Pulmonary artery endothelial cell (primary cell): ENCODE data around the gene CLCN3. TPM values are rescaled to one million over a fixed set of nuclear protein-coding genes. Genes with fewer than 3 reads are reported as not detected.
A peak's percentile ranks its signal among the peaks of the same experiment; 100 is the strongest.
"Not testable (repeated sequence)": the region's sequence is repeated elsewhere in the genome, so short reads cannot be mapped to it uniquely, and the experiment has no call there.

ENCODE experiments used
- DNase-seq: peaks from one replicate; pipeline ENCODE4 v3.0.0-alpha.2; 2011; ENCODE audit warnings: low read depth, low spot score
- total RNA-seq: library from RNA; depleted of rRNA; stranded (reverse); fragments of >200 nt; gene quantifications from 2 replicates; pipeline ENCODE4 v1.2.3, GENCODE V29; 2014

Gene CLCN3
- total RNA-seq, 1 donor from 2014 or later: 43.5 TPM

DNA sequence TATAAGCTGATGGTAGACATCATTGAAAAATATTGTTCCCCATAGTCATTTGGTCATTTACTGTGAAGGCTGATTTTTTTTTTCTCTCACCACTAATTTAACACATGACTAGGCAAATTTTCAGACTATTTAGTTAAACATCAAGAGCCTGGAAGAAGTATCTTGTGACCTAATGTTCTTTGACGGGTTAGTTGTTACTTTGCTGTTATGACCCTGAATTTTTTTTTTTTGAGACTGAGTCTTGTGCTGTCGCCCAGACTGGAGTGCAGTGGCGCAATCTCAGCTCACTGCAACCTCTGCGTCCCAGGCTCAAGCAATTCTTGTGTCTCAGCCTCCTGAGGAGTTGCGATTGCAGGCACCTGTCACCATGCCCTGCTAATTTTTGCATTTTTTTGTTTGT, 70.4 kb downstream of the CLCN3 start:
- no peak for DNase-seq

DNA sequence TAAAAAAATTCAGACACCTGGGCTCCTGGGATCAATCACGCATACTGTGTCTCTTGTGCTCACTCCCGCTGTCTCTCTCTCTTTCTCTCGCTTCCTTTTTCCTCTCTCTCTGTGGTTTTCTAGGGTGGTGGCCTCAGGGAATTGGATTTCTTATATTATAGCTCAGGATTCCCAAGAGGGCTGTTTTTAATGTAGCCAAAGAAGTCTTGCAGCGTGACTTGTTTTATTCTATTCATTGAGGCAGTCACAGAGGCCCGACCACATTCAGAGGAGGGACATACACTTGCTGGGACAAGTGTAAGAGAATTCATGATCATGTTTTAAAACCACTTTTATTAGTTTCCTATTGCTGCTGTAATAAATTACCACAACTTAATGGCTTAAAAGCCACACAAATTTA, 78.0 kb downstream of the CLCN3 start:
- DNase-seq: no peak

DNA sequence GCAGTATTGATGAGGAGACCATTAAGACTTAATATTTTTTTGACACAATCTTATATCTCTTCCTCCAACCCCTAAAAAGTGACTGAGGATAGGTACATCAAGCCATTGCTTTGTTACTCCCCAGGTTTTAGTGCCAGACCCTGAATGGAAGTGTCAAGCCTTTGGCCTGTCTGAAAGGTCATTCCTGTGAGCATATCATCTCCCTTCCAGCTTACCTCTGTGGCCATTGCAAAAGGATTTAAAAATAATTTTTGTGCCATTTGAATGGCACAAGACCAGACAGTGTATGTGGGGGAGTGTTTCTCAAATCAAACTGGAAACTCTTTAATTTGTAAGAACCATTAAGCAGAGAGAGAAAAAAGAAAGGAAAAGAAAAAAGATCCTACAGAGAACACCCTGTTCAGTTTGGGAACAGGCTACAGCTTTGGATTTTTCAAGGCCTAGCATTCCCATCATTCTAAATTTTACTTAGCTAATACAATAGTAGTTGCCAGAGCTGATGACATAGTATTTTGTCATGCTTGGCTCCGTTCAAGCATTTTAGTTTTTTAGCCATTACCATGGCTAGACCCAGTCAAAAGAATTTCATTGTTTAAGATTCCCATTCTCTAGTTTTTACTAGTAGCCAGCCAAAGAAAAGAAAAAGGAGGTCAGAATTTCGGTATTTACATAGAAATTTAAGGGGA, 87.7 kb downstream of the CLCN3 start:
- no peak for DNase-seq

DNA sequence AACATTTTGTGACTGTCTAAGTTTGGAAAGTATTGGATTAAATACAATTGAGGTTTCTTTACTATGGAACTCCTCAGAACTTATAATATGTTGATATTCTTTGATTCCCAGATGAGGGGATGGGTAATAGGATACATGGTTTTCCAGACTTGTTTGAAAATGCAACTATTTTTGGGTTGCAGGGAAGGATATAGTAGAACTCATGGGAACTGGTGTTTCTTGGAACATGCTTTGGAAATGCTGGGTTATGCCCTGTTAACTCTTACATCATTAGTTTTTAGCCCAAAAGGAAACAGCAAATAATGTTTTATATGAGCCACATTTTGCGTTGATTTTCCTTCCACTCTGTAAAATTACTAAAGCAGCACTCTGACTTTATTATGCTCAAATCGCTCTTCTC, 95.4 kb downstream of the CLCN3 start:
- no peak for DNase-seq

DNA sequence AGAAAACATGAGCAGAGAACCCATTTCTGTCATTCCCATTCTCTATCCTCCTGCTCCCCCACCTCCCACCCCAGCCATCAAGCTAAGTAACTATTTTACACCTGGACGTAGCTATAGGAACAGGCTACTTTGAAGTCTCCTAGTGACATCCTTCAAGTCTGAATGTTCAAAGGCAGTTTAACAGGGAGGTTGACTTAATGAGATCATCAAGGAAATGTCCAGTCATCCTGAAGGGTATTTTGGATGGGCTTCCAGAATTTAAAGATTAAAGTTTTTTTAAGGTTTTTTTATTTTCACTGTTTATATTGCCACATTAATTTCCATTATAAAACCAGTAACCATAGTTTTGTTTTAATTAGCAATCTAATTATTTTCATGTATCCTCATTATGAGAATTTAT, 96.3 kb downstream of the CLCN3 start:
- DNase-seq: no peak

DNA sequence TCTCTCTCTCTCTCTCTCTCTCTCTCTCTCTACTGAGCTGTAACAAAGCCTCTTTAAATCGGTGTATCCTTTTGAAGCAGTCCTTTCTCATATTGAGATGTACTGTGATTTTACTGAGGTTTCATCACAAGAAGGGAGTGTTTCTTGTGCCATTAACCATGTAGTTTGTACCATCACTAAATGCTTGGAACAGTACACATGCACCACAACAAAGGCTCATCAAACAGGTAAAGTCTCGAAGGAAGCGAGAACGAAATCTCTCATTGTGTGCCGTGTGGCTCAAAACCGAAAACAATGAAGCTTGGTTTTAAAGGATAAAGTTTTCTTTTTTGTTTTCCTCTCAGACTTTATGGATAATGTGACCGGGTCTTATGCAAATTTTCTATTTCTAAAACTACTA, 100.2 kb downstream of the CLCN3 start:
- no peak for DNase-seq

DNA sequence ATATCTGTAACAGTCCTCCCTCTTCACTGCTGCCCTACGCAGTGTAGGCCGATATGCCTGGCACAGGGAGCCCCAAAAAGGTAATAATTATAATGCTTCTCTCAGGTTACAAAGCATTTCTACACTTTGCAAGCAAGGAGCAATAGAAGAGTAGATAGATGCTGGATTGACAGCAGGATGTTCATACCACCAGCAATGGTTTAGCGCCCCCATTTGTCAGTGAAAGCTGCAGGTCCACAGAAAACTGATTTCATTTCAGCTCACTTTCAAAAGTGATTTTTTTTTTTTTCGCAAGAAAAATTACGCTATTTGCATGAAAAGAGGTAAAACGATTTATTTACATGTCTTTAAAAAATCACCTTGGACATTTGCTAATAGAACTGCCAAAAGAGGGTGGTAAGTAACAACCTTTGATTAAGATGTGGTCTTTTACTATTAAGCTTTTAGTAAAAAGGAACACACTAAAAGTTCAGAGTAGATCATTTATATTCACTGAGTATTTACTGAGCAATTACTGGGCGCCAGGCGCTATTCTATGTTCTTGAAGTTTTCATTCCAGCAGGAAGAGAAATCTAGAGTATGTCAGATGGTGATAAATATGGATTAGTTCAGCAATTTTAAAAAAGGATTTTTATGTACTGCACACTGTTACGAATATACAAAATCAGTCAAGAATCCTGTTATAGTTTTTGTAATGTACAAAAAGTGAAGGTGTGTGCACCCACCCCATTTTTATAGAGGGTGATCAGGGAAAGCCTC, 103.0 kb downstream of the CLCN3 start:
- no peak for DNase-seq

DNA sequence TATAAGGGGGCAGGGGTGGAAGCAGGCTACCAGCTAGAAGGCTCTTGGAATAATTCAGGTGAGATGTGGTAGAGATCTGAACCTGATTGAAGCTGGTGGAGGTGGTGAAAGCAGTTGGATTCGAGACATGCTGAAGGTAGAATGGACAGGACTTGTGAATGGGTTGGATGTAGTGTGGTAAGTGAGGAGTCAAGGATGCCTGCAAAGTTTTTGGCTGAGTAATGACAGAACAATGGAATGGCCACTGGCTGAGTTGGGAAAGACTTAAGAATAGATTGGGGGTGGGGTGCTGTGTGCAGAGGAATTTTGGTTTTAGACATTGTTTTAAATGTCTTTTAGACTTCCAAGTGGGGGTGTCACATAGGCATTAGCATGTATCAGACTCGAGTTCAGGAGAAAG, 103.9 kb downstream of the CLCN3 start:
- DNase-seq: no peak

DNA sequence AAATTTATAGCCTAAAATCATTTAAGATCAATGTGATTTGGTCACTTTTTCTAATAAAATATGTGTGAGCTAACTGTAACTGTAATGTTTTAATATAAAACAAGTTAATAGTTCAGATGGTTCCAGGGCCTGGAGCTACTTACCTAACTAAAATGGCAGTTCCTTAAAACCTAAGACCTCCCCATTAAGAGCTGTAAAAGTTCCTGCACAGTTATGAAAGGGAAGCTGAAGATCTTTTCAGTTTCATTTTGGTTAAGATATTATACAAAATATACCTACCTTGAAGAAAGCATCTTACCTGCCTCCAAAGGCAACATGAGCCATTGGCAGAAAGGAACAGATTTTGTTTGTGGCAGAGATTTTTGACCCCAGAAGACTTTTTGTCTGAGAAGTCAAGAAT, 107.2 kb downstream of the CLCN3 start:
- DNase-seq: no peak

DNA sequence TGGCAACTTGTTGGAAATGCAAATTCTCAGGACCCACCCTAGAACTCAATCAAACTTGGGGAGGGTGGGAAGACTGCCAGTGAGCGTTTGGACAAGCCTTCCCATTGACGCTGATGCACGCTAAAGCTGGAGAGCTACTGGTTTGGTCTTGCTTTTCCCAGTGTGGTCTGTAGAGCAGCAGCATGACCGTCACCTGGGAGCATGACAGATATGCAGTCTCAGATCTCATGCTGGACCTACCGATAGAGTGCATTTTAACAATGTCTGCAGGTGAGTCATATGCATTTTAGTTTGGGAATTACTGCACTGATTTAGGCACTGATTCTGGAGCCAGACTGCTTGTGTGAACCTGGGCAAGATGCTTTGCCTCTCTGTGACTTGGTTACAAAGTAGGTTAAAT, 110.2 kb downstream of the CLCN3 start:
- DNase-seq: no peak

DNA sequence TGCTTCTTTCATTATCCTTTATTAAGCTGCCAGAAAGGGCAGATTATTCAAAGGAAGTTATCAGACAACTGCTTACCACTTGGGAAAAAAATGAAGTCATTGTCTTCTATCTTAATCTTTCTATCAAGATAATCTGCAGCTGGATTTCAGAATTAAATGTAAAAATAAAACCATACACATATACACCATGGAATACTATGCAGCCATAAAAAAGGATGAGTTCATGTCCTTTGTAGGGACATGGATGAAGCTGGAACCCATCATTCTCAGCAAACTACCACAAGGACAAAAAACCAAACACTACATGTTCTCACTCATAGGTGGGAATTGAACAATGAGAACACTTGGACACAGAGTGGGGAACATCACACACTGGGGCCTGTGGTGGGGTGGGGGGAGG, 118.2 kb downstream of the CLCN3 start:
- not testable (repeated sequence) for DNase-seq

DNA sequence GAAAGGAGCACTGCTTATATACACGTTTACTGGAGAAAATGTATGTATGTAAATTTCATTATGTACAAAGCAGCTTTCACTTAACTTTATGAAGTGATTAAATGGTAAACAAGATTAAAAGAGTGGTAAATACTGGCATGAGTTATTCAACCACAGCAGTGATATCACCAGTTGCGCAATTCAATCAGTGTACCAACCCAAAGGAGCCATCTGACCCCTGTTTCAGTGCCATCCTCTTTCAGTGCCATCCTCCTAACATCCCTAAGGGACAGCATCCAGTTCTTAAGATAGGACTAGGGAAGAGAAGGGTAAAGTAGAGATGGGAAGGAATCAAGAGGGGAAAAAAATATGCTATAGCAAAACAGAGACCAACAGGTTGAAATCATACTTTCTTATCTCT, 121.2 kb downstream of the CLCN3 start:
- DNase-seq: no peak

DNA sequence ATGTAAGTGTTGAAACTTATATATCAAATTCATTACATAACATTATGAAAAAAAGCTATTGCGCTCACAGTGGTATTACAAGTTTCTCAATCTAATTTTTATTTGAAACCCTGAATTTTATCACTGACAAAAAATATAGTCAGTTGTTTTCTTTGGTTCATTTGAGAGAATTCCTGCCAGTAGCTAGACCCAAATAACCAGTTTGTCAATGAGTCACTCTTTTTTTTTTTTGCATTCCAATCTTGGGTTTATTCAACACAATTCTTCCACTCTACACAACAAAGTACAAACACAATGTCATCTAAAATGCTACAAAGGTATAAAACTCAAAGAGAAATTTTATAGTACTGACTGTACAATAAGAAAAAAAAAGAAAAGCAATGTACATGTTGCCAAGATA, 124.2 kb downstream of the CLCN3 start:
- no peak for DNase-seq

DNA sequence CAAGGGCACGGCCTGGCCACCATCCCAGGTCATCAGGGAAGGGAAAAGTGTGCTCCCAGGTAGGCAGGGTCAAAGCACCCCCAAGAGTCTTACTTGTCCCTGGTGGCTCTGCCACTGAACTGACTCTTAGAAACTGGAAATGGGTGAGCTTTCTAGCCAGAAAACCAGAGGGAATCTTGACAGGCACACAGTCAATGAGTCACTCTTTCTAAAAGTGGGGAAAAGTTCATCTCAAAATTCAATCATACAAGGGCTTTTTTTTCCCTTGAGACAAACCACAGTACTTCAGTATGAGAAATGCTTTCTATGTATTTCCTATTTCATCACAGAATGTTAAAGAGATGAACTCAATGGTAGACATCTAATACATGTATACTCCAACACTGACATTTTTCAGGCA, 124.9 kb downstream of the CLCN3 start:
- no peak for DNase-seq

DNA sequence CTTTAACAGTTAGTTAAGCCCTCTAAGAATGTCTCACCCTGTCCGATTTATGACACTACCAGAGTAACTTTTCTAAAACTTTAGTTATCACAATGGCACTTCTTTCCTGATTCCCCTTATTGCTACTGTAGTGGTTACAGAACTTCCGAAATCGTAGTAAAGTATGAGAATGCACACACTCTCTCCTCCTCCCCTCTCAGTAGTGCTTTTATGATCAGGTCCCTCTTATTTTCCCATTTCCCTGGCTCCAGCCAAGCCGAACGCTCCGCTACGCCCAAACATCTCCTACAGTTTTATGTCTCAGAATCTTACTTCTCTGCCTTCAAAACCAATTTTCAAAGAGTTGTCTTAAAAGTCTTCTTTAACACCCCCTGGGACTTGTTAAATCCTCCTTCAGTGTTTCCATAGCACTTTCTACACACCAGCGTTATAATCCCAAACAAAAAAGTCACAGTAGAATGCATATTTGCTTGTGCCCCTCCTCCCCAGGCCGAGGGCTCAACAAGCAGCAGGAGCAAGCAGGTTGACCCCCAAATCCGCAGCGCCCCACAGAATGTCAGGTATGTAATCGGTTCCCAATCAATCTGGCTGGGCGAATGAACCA, 136.7 kb downstream of the CLCN3 start:
- no peak for DNase-seq

DNA sequence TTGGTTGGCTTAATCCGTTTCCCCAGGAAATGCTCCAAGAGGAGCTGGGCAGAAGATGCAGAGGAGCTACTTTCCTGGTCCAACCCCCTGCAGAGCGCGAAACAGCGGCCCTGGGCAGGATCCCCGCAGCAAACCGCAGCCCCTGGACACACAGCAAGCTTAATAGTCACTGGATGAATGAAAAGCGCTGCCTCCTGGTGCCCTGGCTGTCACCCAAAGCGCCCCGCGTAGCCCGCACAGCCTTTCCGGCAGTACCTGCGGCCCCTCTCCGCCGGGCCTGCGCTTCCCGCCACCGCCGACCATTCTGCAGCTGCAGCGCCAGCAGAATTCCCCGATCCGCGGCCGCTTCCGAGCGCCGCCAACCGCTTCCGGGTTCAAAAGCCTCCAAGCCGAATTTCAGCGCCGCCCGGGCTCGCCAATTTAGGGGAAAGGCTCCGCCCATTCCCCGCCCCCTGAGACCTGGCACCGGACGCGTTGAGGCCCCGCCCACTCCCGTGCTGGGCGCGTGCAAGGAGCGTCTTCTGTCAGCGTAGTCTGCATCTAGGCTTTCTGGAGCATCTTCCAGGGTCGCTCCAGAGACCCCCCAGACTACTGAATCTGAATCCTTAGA, 137.3 kb downstream of the CLCN3 start, which contains the start of gene HPF1:
HPF1 (minus strand) TSS at position 370 of the 610 bp plus-strand sequence; CDS start at position 303, 67 bp downstream.
- peak; percentile 10 for DNase-seq

DNA sequence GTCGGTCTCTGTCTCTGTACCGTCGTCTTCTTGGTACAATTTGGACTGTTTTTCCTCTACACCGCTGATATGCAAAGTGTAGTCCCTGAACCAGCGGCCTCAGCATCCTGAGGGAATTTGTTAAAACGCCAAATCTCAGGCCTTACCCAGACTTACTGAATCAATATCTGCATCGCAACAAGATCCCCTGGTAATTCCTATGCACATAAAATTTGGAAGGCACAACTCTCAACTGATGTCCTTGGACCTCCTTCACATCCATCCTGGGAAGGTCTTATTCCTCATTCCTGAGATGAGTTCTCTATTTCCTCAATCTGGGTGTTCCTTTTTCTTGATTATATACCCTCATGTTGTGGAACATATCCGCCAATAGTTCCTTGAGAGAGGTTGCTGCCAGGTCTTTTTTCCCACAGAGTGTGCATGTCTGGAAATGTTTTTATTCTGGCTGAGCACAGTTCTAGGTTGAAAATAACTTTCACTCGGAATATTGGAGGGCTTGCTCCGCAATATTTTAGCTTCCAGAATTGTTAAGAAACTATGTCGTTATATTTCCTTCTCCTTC, 138.1 kb downstream of the CLCN3 start:
- DNase-seq: no peak

DNA sequence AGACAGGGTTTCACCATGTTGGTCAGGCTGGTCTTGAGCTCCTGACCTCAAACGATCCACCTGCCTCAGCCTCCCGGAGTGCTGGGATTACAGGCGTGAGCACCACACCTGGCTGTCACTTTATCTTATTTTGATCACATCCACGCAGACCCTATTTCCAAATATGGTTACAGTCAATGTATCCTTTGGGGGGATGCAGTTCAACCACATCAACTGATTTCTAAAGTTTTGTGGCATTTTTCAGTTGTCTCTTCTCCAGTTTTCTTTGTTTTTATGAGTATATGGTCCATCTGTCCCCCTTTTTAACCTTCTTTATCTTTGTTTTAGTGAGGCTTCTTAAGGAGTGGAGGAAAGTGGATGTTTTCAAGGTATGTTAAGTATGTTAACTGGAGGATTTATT, 141.5 kb downstream of the CLCN3 start:
- no peak for DNase-seq

DNA sequence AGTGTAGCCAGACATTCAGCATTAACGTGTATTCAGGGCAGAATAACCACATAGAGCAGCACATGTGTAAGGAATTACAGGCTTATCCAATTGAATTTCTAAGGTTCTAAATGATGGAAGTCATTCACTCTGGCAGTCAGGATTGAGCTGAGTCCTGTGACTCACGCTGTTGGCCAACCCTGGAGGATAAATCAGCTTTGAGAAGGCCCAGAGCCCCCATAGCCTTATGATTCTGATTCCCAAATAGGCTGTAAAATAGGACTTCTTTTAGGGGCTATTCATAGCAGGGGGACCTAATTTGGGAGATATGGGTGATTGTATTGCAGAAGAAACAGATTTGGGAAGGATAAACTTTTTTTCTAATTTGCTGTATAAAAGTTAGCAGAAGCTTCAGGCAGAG, 145.5 kb downstream of the CLCN3 start:
- DNase-seq: no peak

DNA sequence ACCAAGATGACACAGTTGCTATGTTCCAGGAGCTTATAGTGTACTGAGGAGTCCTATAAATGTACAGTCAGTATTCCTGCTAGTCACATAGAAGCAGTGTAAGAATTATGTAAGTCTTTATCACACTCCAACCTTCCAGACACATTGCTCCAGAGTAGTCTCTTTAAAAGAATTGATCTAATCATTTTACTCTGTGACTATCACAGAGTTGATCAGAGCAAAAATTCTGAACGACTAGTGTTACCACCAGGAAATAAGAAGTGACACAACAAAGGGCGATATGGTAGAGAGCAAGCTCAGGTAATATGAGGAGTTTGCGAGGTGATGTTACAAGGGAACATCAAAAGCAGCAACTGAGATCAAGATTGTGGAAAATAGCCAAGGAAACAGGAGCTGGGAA, 146.4 kb downstream of the CLCN3 start:
- no peak for DNase-seq

DNA sequence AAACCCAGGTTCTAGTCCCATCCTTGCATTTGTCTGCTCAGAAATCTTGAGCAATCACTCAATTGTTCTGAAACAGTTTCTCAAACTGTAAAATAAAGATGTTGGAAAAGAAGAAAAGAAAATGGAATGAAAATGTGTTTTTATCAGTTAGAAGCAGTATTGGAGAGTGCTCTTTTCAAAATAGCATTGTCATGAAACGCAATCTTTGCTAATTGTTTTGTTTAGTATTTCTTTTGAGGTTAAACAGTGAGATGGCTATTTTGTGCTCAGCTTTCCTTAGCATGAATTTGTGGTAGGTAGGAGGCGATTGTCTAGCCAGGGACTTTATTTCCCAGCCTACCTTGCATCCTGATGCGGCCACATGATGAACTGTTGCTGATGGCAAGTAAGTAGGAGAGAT, 148.0 kb downstream of the CLCN3 start:
- DNase-seq: no peak

DNA sequence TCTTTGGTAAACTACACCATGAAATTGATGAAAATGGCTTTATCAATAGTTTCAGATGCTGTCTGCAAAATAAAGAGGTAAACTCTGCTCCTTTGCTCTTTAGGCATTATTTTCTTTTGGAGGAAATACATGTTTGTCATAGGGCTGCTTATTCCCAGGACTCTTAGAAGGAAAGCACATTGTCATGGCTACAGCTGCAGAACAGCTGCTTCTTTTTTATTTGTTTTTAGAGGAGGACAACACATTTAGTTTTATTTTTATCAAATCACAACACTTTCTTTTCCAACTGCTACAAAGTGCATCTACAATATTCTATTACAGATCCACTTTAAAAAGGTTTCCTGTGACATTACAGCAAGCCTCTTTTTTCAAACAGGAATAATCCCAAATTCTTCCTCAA, 150.0 kb downstream of the CLCN3 start:
- no peak for DNase-seq
